Left colon (tissue), 2 donors: Measurements from ENCODE around the gene ADD2. TPM values are rescaled to one million over a fixed set of nuclear protein-coding genes. Genes with fewer than 3 reads are reported as not detected.

Source experiments
- ATAC-seq: fragments of 200-7000 bp; cut with Tn5 transposase; one replicate; pipeline ENCODE4 v1.9.1; 2020; ENCODE audit warnings: mild to moderate bottlenecking, moderate library complexity
- DNase-seq, 2 donors: peaks; one replicate each; pipeline ENCODE4 v3.0.0-alpha.2; 2020
- intact Hi-C, 2 donors: fragments of 100-400 bp; cut with DNase I in 1 of 2; cut with micrococcal nuclease in 1 of 2; formaldehyde crosslinking; loops; one replicate each; pipeline versions ENCODE4 v1.11.2 to v1.14.0; 2022; cut with DNase I, micrococcal nuclease
- total RNA-seq, 2 donors: library from RNA; stranded (reverse); fragmentation: NEBNext Ultra II Directional; extraction: Animal tissue kit (Norgen Biotek cat#: 25700); gene quantifications; one replicate each; pipeline ENCODE4 v1.2.1, GENCODE V29; 2021
- donor health status: DM: no; HTN: no; CAD: no.
- donor health status: DM: yes; HTN: yes; CAD: no.

Gene ADD2
- total RNA-seq, 2 donors from 2014 or later = 0.21 to 0.61 TPM

GRCh38 chr2:70789304-70790135 lies 21.5 kb upstream of the ADD2 start:
- DNase-seq = peak in 1 of 2 donors; percentile 58
- peak; percentile 43 for ATAC-seq
- intact Hi-C loops = loop anchor here in 1 of 2 donors (10.0 kb wide), 1 partner anchor 155 kb away; no protein-coding TSS in a partner anchor

GRCh38 chr2:70785137-70785911 lies 17.3 kb upstream of the ADD2 start:
- no peak for DNase-seq
- intact Hi-C loops = loop anchor here in 1 of 2 donors (10.0 kb wide), 1 partner anchor 159 kb away; no protein-coding TSS in a partner anchor
- ATAC-seq = peak; percentile 35

- DNase-seq (no peak), ATAC-seq (no peak)
- intact Hi-C loops = loop anchor here in 1 of 2 donors (10.0 kb wide), 1 partner anchor 160 kb away; no protein-coding TSS in a partner anchor
Measured at GRCh38 chr2:70784320-70784719, 16.3 kb upstream of the ADD2 start.

- DNase-seq = no peak
- ATAC-seq = no peak
- intact Hi-C loops = loop anchor here in 1 of 2 donors (10.0 kb wide), 1 partner anchor 165 kb away; no protein-coding TSS in a partner anchor
Measured at GRCh38 chr2:70779911-70780545, 12.0 kb upstream of the ADD2 start.

- no peak for DNase-seq
- intact Hi-C loops = no loop called here
- no peak for ATAC-seq
Measured at GRCh38 chr2:70779491-70779890, 11.5 kb upstream of the ADD2 start.

GRCh38 chr2:70778676-70779075 lies 10.7 kb upstream of the ADD2 start:
- no peak for DNase-seq
- intact Hi-C loops = no loop called here
- no peak for ATAC-seq

- DNase-seq (no peak), ATAC-seq (no peak)
- intact Hi-C loops = no loop called here
Measured at GRCh38 chr2:70777450-70777849, 9.4 kb upstream of the ADD2 start.

- DNase-seq = no peak
- intact Hi-C loops = no loop called here
- ATAC-seq = no peak
Measured at GRCh38 chr2:70776266-70776665, 8.3 kb upstream of the ADD2 start.

- intact Hi-C loops = no loop called here
- no peak for DNase-seq
Measured at GRCh38 chr2:70775141-70775540, 7.1 kb upstream of the ADD2 start.

GRCh38 chr2:70772486-70773155 lies 4.6 kb upstream of the ADD2 start:
- DNase-seq (no peak), ATAC-seq (no peak)
- intact Hi-C loops = no loop called here

More at GRCh38 chr2:70775141-70775540, 7.1 kb upstream of the ADD2 start:
- no peak for ATAC-seq

GRCh38 chr2:70771446-70771845 lies 3.4 kb upstream of the ADD2 start:
- intact Hi-C loops = no loop called here

GRCh38 chr2:70769450-70769849 lies 1.4 kb upstream of the ADD2 start:
- no peak for DNase-seq
- intact Hi-C loops = no loop called here
- no peak for ATAC-seq

More at GRCh38 chr2:70771446-70771845, 3.4 kb upstream of the ADD2 start:
- ATAC-seq (no peak), DNase-seq (no peak)

- no peak for ATAC-seq
- DNase-seq = no peak
- intact Hi-C loops = no loop called here
Measured at GRCh38 chr2:70768590-70769085, 638 bp upstream of the ADD2 start.

GRCh38 chr2:70767079-70767698 lies 811 bp downstream of the ADD2 start:
- DNase-seq = peak in 1 of 2 donors; percentile 7
- no peak for ATAC-seq
- intact Hi-C loops = no loop called here

GRCh38 chr2:70766357-70767078 lies 1.5 kb downstream of the ADD2 start:
- DNase-seq (no peak), ATAC-seq (no peak)
- intact Hi-C loops = no loop called here

GRCh38 chr2:70765507-70765906 lies 2.5 kb downstream of the ADD2 start:
- no peak for ATAC-seq
- intact Hi-C loops = no loop called here
- DNase-seq = no peak

GRCh38 chr2:70759446-70759845 lies 8.6 kb downstream of the ADD2 start:
- ATAC-seq = no peak
- intact Hi-C loops = no loop called here
- DNase-seq = no peak

GRCh38 chr2:70757966-70758365 lies 10.0 kb downstream of the ADD2 start:
- ATAC-seq (no peak), DNase-seq (no peak)
- intact Hi-C loops = no loop called here
